NCI-H345 (cell line): ENCODE results near the gene SKAP1.
"Not testable (repeated sequence)": the region's sequence is repeated elsewhere in the genome, so short reads cannot be mapped to it uniquely, and the experiment has no call there.

Source experiments
- DNase-seq: peaks from one replicate; lab custom pipeline; 2025; lab: John Stamatoyannopoulos, UW

SKAP1 gene

GRCh38 chr17:48207776-48208544 lies 222.1 kb downstream of the SKAP1 start:
- no peak for DNase-seq

DNA sequence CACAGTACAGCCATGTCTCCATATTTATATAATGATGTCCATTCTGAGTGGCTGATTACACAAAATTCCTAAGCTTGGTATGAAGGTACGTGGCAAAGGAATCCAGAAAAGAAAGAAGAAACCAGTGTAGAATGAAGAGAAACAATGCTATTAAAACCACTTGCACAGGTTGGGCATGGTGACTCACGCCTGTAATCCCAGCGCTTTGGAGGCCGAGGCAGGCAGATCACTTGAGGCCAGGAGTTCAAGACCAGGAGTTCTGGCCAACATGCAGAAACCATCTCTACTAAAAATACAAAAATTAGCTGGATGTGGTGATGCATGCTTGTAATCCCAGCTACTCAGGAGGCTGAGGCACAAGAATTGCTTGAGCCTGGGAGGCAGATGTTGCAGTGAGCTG lies 223.0 kb downstream of the SKAP1 start:
- not testable (repeated sequence) for DNase-seq

DNA sequence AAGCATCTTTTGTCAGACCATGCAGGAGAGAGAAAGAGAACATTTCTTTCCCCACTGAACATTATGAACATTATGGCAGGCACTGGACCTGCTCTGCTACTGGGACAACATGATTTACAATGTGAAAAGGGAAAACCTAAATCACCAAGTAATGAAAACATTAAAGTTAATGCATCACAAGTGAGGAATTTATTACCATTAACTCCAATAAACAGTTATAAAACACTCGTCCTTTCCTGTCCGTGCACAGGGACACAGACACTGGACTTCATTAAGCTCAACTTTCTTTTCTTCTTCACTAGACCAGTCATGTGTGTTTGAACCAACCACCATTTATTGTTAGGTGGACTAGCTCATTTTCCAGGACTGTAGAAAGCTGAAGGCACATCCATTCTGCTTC lies 227.1 kb downstream of the SKAP1 start:
- DNase-seq, result no peak

- peak; percentile 52 for DNase-seq
These were observed 231.0 kb downstream of the SKAP1 start for GRCh38 chr17:48198950-48199541.

DNA sequence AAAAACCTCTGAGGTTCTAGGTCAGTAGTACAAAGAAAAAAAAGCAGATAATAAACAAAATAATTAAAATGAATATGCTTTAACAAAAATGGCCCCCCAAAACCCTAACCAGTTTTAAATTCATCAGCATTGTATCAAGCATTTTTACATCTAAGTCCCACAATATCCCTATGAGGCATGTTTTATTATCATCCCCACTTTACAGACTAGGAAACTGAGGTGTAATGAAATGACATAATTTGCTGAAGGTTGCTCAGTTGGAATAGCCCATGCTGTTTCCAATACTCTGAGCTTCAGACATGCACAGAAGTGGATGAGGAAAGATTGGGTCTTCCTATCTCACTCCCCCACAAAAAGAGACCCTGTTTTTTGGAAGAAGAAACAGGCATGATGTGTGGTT lies 234.1 kb downstream of the SKAP1 start:
- DNase-seq, result no peak

DNA sequence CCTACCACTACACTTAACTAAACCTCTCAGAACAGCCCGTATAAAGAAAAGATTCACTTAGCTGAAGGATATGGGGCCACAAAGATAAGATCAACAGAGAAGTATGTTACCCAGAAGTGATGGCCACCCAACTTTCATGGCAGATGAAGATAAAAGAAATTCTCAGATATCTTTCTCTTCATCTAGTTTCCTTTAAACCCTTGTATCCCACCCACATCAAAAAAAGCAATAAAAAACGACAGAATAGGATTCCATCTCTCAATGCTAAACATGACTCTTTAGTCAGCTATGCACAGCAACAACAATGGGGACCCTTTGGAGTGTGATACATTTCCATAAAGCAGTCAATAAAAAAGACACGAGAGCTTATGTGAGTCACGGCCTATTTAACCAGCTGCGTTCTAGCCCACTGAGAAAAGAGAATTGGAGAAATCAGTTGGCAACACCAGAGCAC lies 235.9 kb downstream of the SKAP1 start:
- DNase-seq, result peak; percentile 95

DNA sequence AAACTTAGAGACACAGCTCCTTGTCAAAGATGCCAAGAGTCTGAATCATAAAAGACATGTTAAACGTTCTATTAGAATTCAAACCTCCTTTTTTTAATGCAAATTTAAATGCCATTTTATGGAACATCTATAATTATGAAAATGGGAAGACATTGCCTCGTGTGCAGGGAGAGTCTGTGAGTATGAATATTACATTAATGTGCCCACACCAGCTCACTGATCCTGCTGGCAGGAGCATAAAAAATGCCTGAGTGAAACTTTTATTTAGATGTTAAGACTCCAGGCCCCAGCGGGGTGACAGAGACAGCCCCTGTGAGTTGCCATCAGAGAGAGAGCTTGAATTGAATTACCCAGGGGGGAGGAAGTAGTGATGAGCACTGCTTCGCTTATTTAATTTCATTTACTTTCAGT lies 237.7 kb downstream of the SKAP1 start:
- DNase-seq, result peak; percentile 3

DNA sequence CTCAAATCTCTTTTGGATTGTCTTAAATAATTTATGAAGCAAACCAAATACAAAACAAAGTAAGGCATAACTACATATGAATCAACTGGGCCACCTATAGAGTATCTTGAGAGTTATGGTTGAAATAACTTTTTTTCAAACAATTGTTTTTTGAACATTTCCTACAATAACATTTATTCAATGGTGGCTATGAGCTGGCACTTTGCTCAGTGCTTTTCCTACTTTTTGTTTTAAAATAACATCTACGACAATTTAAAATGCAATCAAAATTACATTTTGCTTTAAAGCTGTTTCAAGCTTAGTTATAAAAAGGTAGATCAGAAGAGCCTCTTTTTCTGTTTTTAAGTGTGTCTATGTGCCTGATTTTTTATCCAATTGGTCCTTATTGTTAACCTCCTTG lies 238.7 kb downstream of the SKAP1 start:
- no peak for DNase-seq

DNA sequence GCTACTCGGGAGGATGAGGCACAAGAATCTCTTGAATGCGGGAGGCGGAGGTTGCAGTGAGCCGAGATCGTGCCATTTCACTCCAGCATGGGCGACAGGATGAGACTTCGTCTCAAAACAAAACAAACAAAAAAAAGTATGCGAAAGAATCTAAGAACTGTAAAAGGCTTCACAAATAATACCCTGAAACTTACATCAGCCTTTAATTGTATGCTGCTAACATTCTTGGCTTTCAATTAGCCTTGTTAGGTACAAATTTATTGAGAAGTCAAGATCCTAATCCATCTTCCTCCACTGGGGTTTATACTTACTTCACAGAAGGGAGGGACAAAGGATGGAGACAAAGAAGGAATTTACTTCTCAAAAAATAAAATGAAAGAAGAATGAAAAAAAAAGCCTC lies 239.1 kb downstream of the SKAP1 start:
- DNase-seq, result no peak

DNA sequence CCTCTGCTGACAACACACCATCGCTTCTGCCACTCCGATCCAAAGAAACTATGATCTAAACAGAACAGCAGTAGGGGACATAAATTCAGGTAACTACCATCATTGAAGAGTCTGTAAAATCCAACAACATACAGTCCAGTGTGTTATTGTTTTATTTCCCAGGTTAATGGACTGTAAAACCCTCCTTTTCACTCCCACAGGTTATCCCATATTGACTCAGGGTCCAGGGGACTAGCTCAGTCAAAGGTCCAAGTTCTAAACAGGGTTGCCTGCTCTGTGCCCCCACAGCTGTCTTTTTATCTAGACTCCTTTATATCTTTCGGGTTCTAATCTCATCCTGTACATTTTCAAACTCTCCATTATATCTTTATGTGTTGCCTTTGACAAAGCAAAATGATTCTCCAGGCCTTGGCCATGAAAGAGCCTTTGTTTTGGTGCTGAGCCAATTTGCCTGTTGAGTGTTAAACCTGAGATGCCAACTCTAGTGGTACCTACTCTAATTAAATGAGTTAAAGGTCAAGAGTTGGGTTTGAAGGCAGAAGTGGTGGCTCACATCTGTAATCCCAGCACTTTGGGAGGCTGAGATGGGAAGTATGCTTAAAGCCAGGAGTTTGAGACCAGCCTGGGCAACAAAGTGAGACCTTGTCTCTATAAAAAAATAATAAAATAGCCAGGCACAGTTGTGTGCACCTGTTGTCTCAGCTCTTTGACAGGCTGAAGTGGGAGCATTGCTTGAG lies 242.0 kb downstream of the SKAP1 start:
- DNase-seq, result peak; percentile 84

DNA sequence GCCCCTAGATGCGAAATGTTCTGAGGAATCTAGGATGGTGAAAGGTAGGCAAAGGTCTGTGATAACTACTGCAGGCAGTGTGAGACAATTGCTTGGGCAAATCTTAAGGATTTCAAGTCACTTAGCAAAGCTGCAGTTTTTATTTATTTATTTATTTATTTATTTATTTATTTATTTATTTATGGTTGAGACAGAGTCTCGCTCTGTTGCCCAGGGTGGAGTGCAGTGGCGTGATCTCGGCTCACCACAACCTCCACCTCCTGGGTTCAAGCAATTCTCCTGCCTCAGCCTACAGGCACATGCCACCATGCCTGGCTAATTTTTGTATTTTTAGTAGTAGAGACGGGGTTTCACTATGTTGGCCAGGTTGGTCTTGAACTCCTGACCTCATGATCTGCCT lies 243.7 kb downstream of the SKAP1 start:
- DNase-seq, result not testable (repeated sequence)

DNA sequence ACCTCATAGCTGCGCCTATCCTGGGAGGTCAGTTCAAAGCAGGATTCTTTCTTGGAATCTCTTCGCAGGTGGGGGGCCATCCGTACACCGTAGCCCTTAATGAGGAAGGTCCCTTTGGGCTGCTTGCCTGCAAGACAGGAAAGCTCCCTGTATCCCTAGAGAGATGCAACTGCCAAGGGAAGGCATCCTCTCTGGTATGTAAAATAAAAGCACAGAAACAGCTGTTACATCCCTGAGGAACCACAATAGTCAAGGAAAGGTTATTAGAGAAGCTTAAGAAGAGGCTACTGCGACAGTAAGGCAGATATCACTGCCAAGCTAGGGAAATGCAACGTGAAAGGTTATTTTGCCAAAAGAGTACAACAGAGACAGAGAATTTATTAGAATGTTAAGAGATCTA lies 245.3 kb downstream of the SKAP1 start:
- DNase-seq, result no peak

DNA sequence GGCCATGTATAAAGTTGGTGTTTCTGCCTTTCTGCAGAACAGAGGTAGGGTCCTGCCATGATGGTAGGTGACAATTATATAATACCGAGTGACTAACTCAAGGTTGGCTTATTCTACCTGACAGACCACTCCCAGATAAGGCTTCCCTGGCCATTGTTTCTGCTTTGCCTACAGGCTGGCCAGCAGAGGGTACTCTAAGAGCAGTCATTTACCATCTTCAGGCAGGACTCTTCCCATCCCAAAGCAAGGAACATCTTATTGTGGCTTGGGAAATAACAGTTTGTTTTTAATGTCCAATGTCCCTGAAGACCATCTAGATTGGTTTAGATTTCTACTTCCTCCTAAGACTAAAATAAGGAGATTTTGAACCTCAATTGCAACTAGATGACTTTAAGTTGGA lies 248.4 kb downstream of the SKAP1 start:
- DNase-seq, result peak; percentile 49

DNA sequence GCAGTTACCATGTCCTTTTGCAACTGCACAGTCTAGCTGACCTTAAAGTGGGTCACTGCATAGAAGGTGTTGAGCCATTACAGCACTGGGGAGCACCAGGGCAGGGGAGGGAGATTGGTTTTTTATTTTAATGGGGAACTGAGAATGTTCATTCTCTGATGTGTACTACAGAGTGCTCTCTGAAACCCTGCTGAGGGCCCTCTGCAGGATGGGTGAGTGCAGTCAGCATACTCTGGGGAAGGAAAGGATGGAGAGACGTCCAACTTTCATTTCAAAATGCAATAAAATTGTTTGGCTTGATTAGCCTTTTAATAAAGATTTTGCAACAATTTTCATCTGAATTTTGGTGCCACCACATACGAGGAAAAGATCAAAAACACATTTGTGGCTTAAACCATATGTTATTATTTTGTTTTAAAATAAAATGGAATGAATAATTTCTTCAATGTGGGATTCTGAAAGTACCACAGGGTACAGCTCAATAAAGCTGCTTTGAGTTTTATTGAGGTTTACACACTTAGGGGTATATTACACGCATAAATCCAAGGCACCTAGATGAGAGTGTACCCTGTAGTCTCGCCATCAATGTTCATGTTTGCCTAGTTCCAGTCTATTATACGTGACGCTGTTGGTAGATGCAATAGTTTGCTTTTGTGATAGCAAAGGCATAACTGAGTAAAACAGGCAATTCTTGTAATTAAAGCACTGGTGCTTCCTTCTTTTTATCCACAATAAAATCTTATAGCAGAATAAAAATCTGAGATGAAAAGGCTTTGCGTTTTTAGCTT lies 249.0 kb downstream of the SKAP1 start:
- DNase-seq, result no peak

DNA sequence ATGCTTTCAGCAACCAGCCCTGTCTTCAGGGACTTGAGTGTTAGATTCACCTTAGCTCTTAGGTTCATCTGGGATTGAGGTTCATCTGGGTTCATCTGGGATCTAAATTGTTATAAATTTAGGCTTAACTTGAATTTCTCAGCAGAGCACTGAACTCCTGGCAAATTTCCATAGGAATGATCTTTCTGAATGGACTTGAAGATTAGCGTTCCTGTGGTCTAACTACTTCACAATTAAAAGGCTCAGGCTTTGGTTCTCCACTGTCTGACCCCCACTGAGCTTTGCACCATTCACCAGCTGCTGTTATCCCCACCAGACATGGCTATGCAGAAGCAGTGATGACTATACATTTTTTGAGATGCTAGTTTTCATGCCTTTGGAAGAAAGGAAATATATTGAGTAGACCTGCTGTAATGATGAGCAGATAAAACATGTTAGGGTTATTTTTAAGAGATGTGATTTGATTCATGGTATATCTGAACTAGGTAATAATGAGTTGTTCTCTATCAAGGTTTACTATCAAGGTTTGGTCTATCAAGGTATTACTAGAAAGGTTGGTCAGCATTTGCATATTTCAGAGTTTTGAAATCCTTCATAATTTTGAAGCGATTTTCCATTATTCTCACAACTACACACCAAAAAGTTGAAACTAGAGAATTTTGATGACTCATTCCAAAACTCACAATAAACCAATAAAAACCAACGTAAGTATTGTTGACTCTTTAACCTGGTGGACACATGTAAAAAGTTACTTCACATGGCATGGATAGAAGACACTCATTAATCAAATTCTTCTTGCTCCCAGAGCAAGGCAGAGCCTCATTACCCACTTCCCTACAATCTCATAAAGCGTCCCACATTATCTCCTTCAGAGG lies 250.7 kb downstream of the SKAP1 start:
- DNase-seq, result no peak

DNA sequence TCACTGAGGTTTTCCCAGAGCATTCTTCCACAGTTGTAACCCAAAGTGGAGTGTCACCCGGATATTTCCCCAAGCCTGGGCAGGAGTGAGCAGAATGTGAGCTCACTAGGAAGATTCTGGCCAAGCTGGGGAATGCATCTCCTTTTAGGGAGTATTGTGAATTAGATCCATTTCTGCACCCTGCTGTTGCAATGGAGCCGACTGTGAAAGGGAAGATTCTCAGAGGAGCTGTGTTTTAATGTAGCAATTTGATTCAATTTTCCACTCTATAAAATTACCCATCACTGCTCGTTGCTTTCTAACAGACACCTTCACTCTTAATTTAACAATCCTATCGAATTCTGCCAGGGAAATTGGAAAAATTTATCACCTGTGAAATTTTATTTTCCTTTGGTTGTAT lies 251.7 kb downstream of the SKAP1 start:
- no peak for DNase-seq

DNA sequence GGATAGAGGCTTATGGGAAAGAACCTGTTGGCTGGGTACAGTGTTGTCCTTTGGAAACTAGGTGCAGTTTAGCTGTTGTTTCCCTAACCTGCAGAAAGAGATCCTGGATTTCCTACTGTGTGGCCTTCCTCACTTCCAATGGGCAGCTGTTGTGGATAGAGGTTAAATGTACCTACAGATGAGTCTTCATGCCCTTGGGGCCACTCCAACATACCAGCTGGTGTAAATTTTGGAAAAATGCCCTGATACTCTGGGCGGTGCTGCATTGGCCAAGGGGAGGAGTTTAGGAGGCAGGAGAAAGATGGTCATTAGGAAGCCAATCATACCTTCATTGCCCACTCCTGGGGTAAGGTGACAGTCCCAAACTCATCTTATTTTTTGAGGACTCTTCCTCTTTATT lies 252.2 kb downstream of the SKAP1 start:
- DNase-seq, result peak; percentile 33

DNA sequence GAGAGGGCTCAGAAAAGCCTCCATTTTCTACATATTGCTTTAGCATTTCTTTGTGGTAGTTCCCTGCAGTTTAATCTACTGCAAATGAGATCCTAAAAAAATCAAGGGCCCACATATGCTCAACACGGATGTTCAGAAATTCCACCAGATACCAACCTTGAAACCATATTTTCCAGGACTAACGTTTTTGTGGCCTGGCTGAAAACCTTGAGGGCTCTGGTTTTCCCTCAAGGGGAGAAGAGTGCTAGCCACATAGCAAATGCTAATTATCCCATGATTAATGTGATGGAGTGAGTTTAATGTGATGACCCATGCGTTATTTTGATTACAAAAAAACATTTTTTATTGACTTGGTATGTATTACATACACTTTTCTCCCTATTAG lies 253.6 kb downstream of the SKAP1 start:
- no peak for DNase-seq

GRCh38 chr17:48175692-48176470 lies 254.1 kb downstream of the SKAP1 start:
- no peak for DNase-seq

GRCh38 chr17:48174833-48175523 lies 255.0 kb downstream of the SKAP1 start:
- DNase-seq, result peak; percentile 40
